GM12878 (cell line): ENCODE measurements around the gene OR7D2. TPM values are rescaled to one million over a fixed set of nuclear protein-coding genes. Genes with fewer than 3 reads are reported as not detected.

Experiments
- ATAC-seq: fragments of 200-7000 bp; cut with Tn5 transposase; 3 replicates; pipeline ENCODE4 v1.9.1; 2020; ENCODE audit warnings: mild to moderate bottlenecking, moderate library complexity
- BruUV-seq: library from RNA; stranded (reverse); fragments of 400-500 nt; replicated peaks from 2 replicates; lab custom pipeline; 2021; lab: Mats Ljungman, UMichigan
- CTCF ChIA-PET: fragments of 300-600 bp; sonication (Branson Sonifier 250); formaldehyde crosslinking; extraction: SDS; loops from one replicate; lab custom pipeline; 2021; ENCODE audit warnings: inconsistent platforms; lab: Yijun Ruan, JAX
- POLR2A ChIA-PET: fragments of 350-600 bp; formaldehyde crosslinking; extraction: SDS; loops from one replicate; lab custom pipeline; 2021; ENCODE audit warnings: inconsistent platforms; lab: Charles Lee
- RAD21 ChIA-PET: fragments of 300-600 bp; sonication (Branson Sonifier 250); formaldehyde crosslinking; loops from one replicate; lab custom pipeline; 2023; ENCODE audit warnings: antibody characterized with exemption; ENCODE audit not compliant: unreplicated experiment; lab: Charles Lee
- SMC1A ChIA-PET: fragments of 300-600 bp; sonication (Branson Sonifier 250); formaldehyde crosslinking; loops from one replicate; lab custom pipeline; 2023; ENCODE audit not compliant: unreplicated experiment, uncharacterized antibody; lab: Charles Lee
- DNase-seq: peaks from one replicate; pipeline ENCODE4 v3.0.0-alpha.2; 2011; ENCODE audit warnings: low read depth, low spot score
- FAIRE-seq: peaks from 3 replicates; lab custom pipeline; 2011; peaks lifted over from hg19 to GRCh38; lab: Jason Lieb, UNC
- H2AFZ ChIP-seq: 2 replicates; pipeline ENCODE4 v1.6.0; 2011; ENCODE audit warnings: low read depth, low read length, control low read depth; ENCODE audit not compliant: control insufficient read depth
- H3K27ac ChIP-seq: 2 replicates; pipeline ENCODE4 v1.5.1; 2011; ENCODE audit warnings: control low read depth; ENCODE audit not compliant: control insufficient read depth, insufficient read depth
- H3K27me3 ChIP-seq, 2 experiments: replicated peaks in 1 of 2; 2 replicates each; pipeline versions ENCODE4 v1.6.0 to v1.6.1; 2011; ENCODE audit warnings: low read length in 1 of 2; ENCODE audit not compliant: control insufficient read depth in 2 of 2, insufficient read depth in 2 of 2
- H3K36me3 ChIP-seq, 2 experiments: 2 replicates each; pipeline ENCODE4 v1.5.1; 2011; ENCODE audit warnings: low read length in 1 of 2; ENCODE audit not compliant: control insufficient read depth in 2 of 2, insufficient read depth in 2 of 2
- H3K4me1 ChIP-seq: 2 replicates; pipeline ENCODE4 v1.6.1; 2011; ENCODE audit warnings: mild to moderate bottlenecking, low read length, moderate library complexity, mixed read lengths; ENCODE audit not compliant: control insufficient read depth, insufficient read depth
- H3K4me2 ChIP-seq: 2 replicates; pipeline ENCODE4 v1.6.0; 2011; ENCODE audit warnings: control low read depth; ENCODE audit not compliant: control insufficient read depth, insufficient read depth
- H3K4me3 ChIP-seq: fragments of 200-600 bp; sonication (generic); 2 replicates; pipeline ENCODE4 v1.5.1; 2016
- H3K79me2 ChIP-seq: 2 replicates; pipeline ENCODE4 v1.6.0; 2011; ENCODE audit warnings: low read length; ENCODE audit not compliant: control insufficient read depth, insufficient read depth
- H3K9ac ChIP-seq: 2 replicates; pipeline ENCODE4 v1.8.0; 2011; ENCODE audit warnings: low read length, control low read depth, mixed read lengths; ENCODE audit not compliant: control insufficient read depth, insufficient read depth
- H3K9me3 ChIP-seq: replicated peaks from 3 replicates; pipeline ENCODE4 v1.5.1; 2011; ENCODE audit warnings: mild to moderate bottlenecking, low read length; ENCODE audit not compliant: control insufficient read depth, insufficient read depth
- H4K20me1 ChIP-seq: 2 replicates; pipeline ENCODE4 v1.6.0; 2011; ENCODE audit not compliant: control insufficient read depth, insufficient read depth
- EP300 ChIP-seq, 2 experiments: fragments of 150-350 bp in 1 of 2; IDR thresholded peaks; 2 replicates each; pipeline ENCODE4 v1.6.1; 2011 to 2012; ENCODE audit warnings: low read depth in 2 of 2, low read length in 2 of 2, borderline replicate concordance in 1 of 2, improper control_type of control experiment in 1 of 2, inconsistent platforms in 1 of 2; ENCODE audit not compliant: control insufficient read depth in 1 of 2
- IKZF1 ChIP-seq: fragments of 450-650 bp; conservative IDR thresholded peaks from 2 replicates; pipeline ENCODE4 v1.6.1; 2017; ENCODE audit warnings: antibody characterized with exemption, mild to moderate bottlenecking
- MEF2B ChIP-seq: fragments of 450-650 bp; IDR thresholded peaks from 2 replicates; pipeline ENCODE4 v1.6.1; 2018; ENCODE audit warnings: mild to moderate bottlenecking, moderate library complexity; ENCODE audit not compliant: partially characterized antibody, poor library complexity, severe bottlenecking
- PAX8 ChIP-seq: fragments of 450-650 bp; IDR thresholded peaks from 2 replicates; pipeline ENCODE4 v1.6.1; 2017; ENCODE audit warnings: mild to moderate bottlenecking, moderate library complexity
- RFX5 ChIP-seq: IDR thresholded peaks from 2 replicates; pipeline ENCODE4 v1.6.1; 2011; ENCODE audit warnings: low read depth, low read length, improper control_type of control experiment
- STAT1 ChIP-seq: fragments of 450-650 bp; conservative IDR thresholded peaks from 2 replicates; pipeline ENCODE4 v1.6.1; 2014; ENCODE audit warnings: antibody characterized with exemption, mild to moderate bottlenecking
- TCF12 ChIP-seq: IDR thresholded peaks from 2 replicates; pipeline ENCODE4 v1.6.1; 2011; ENCODE audit warnings: low read depth, mild to moderate bottlenecking, low read length
- ZNF687 ChIP-seq: fragments of 450-650 bp; IDR thresholded peaks from 2 replicates; pipeline ENCODE4 v1.6.1; 2017; ENCODE audit warnings: mild to moderate bottlenecking, moderate library complexity
- WGBS: methylation state at CpG from one replicate; pipeline ENCODE4 v1.1.6; 2016; ENCODE audit warnings: low lambda C conversion rate; ENCODE audit not compliant: insufficient replicate concordance, insufficient coverage; ENCODE audit errors: missing lambda C conversion rate; 5-methylcytosine and 5-hydroxymethylcytosine counted together
- in situ Hi-C: fragments of 300-500 bp; cut with MboI; formaldehyde crosslinking; loops from 9 replicates; pipeline ENCODE4 v1.14.3; 2018; ENCODE audit warnings: mixed read lengths
- intact Hi-C: fragments of 100-400 bp; cut with micrococcal nuclease; formaldehyde crosslinking; loops from one replicate; pipeline ENCODE4 v1.14.2; 2022; ENCODE audit not compliant: unreplicated experiment
- polyA plus RNA-seq, 11 experiments: library from polyadenylated mRNA; depleted of rRNA in 4 of 11; unstranded in 6 of 11; stranded (reverse) in 5 of 11; fragments of >200 nt; fragmentation: Nextera tagmentation in 4 of 11; fragmentation: Illumina TruSeq in 1 of 11; extraction: Ambion mirVana in 4 of 11; extraction: Trizol in 1 of 11; gene quantifications; 1 replicate in 1 of 11; 2 replicates in 10 of 11; pipeline versions ENCODE4 v1.2.1 to v1.2.3, GENCODE V29; 2011 to 2016; ENCODE audit warnings: inconsistent platforms in 2 of 11, missing spikeins in 2 of 11, low read depth in 1 of 11
- total RNA-seq, 4 experiments: library from RNA; depleted of rRNA in 3 of 4; stranded (reverse); fragments of >200 nt in 3 of 4; fragmentation: Illumina TruSeq in 1 of 4; extraction: Trizol in 1 of 4; gene quantifications; 2 replicates each; pipeline versions ENCODE4 v1.2.1 to v1.2.3, GENCODE V29; 2013 to 2021
- TF ChIP-seq, protein P1 (sequence below): fragments of 450-650 bp; IDR thresholded peaks from 2 replicates; pipeline ENCODE4 v1.6.1; 2018; ENCODE audit warnings: mild to moderate bottlenecking, low read depth, moderate library complexity; ENCODE audit not compliant: partially characterized antibody

OR7D2 gene
- total and polyA plus RNA-seq, 10 of the 15 experiments (the other 5 are each of a cell fraction or from before 2014, with no cell fraction given): 0.04 TPM; not detected in 9

DNA sequence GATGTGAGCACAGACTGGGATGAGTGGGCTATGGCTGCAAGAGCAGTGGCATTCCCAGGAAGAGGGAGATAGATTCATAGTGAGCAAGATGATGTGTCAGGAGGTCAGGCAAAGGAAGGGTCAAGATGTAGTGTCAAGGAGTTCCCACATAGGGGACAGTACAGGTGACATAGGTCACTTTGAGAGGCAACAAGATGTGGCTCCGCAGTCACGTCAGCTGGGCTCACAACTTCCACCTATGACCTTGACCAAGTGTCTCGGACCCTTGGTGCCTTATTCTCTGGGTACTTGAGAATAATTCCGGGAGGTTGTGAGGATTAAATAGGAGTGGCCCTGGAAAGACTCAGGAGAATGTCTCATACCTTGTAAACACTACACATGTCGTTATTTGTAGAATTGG, 28.1 kb upstream of the OR7D2 start:
- intact Hi-C loops (no loop called here), in situ Hi-C loops (no loop called here)
- FAIRE-seq: no peak
- TF ChIP-seq RFX5: no peak
- no peak for TF ChIP-seq TCF12
- TF ChIP-seq MEF2B: no peak
- TF ChIP-seq, protein P1, sequence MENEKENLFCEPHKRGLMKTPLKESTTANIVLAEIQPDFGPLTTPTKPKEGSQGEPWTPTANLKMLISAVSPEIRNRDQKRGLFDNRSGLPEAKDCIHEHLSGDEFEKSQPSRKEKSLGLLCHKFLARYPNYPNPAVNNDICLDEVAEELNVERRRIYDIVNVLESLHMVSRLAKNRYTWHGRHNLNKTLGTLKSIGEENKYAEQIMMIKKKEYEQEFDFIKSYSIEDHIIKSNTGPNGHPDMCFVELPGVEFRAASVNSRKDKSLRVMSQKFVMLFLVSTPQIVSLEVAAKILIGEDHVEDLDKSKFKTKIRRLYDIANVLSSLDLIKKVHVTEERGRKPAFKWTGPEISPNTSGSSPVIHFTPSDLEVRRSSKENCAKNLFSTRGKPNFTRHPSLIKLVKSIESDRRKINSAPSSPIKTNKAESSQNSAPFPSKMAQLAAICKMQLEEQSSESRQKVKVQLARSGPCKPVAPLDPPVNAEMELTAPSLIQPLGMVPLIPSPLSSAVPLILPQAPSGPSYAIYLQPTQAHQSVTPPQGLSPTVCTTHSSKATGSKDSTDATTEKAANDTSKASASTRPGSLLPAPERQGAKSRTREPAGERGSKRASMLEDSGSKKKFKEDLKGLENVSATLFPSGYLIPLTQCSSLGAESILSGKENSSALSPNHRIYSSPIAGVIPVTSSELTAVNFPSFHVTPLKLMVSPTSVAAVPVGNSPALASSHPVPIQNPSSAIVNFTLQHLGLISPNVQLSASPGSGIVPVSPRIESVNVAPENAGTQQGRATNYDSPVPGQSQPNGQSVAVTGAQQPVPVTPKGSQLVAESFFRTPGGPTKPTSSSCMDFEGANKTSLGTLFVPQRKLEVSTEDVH: no peak
- TF ChIP-seq EP300 (IDR thresholded peaks at IDR 0.05; ENCODE audit: borderline replicate concordance in 1 of 2, control insufficient read depth in 1 of 2, low read depth in 2 of 2, low read length in 2 of 2): no peak
- no peak for TF ChIP-seq IKZF1
- no peak for TF ChIP-seq PAX8
- no peak for TF ChIP-seq STAT1
- TF ChIP-seq ZNF687: no peak
- BruUV-seq: no TSS peak
- no peak overlapping the region for H3K27ac ChIP-seq
- no peak overlapping the region for H3K9ac ChIP-seq
- WGBS: 95% methylated on average over 5 of the region's 5 CpGs
- no peak for DNase-seq
- POLR2A ChIA-PET: no interaction called here
- peaks cover 12 to 28% of the 10 kb centered on the region in 2 experiments for H3K36me3 ChIP-seq
- RAD21 ChIA-PET: no interaction called here
- H3K9me3 ChIP-seq: peaks cover 44% of the 10 kb centered on the region
- H4K20me1 ChIP-seq: no peaks in the 10 kb centered on the region; the same call in 1 of the 2 replicates
- no peak overlapping the region for H3K4me2 ChIP-seq
- no peak for ATAC-seq
- H3K79me2 ChIP-seq: peaks cover 32% of the 10 kb centered on the region
- no peaks in the 10 kb centered on the region for H3K4me1 ChIP-seq
- CTCF ChIA-PET: no interaction called here
- no peak overlapping the region for H3K4me3 ChIP-seq
- H2AFZ ChIP-seq: no peak overlapping the region
- no peaks in the 10 kb centered on the region for H3K27me3 ChIP-seq
- SMC1A ChIA-PET: no interaction called here
